GM21367 (cell line): ENCODE measurements around the gene ISG20L2.

ENCODE experiments used
- ATAC-seq: cut with Tn5 transposase; IDR thresholded peaks from one replicate; pipeline ENCODE4 v1.9.1; 2021; ENCODE audit not compliant: unreplicated experiment

The ISG20L2 gene

DNA sequence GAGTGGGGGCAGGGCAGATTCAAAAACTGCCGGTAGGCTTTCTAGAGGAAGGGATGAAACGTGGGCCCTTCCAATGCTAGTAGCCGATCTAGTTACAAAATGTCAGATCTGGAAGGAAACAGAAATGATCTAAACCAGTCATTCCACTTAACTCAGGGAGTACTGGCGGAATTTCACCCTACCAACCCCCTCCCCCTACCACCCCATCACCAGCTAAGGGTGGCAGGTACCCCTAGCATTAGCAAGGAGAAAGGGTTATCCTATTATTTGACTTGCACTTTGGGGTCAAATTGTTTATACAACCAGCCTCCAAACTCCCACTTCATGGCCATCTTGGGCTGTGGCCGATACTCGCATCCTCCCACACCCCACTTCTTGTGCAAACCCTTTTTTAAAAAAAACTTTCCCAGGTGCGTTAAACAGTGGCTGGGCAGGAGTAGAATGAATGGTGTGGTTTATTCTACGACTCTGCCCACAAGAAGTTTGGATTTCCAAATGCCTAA is 13.0 kb upstream of the ISG20L2 start:
- no peak for ATAC-seq

DNA sequence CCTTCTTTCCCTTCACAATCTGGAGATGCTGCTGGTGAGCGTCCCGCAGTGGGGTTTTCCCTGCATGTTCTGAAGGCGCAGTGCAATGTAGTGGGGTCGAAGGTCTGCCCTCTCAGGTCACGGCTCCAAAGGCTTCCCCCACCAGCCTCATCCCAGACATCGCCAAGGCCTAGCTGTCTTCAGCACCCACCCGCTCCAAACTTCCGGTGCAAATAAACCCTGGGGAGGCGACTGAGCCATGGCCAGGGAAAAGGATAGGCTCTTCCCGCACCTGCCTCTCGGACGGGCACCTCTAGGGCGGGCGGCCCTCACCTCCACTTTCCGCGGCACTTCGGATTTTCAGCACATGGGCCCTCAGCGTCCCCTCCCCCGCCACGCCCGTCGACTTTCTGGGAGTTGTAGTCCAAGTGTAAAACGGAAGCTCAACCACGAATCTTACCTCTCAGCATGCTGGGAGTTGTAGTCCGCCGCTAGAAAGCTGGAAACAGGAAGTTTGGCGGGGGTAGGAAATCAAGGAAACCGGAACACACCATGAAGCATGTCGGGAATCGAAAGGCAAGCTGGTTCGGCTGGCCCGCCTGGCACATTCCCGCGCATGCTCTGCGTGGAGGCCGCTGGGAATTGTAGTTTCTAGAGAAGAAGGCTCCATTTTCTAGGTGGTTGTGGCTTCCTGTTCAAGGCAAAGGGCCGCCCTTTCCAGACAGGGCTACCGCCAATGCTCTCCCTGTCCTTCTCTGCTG is 12.3 kb upstream of the ISG20L2 start, which contains the start of gene MRPL24:
Gene MRPL24, minus strand, starts transcription at position 348 of the 740 bp plus-strand sequence. CDS start 2,384 bp downstream, outside the sequence.
- ATAC-seq, result peak; percentile 71

DNA sequence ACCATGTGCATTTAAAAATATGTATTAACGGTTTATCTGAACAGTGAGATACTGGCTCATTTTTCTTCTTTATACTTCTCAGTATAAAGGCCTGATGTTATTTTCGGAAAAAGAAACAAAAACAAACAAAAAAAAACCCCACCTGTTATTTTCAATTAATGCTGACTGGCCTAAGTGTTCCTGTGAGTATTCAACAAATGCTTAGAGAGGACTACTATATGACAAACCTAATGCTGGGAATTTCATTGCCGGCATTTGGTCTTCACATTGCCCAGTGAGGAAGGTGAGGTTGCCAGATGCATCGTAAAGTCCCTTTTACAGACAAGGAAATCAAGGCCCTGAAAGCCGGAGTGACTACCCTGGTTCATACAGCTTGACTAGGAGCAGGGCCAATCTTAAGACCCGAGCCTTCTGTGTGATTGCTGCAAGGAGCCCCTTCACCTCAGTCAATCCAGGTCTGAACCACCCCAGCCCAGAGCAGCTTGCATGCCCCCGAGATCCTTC is 11.7 kb upstream of the ISG20L2 start:
- ATAC-seq, result no peak

DNA sequence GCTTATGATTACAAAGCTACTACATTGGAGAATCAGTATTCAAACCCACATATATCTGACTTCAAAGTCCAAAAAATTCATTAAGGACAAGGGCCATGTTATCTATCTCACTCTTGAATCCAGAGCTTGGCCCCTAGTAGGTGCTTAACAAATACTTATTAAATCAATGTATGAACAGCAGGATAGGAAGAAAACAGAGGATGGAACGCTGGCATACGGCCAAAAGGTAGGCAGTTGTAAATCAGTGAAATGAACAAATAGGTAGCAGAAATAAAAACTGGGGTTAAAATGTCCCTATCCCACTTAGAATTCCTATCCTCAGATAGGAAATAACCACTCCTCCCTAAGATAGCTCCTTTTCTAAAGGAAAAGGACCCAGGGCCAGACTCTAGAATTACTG is 10.3 kb upstream of the ISG20L2 start:
- ATAC-seq, result no peak

DNA sequence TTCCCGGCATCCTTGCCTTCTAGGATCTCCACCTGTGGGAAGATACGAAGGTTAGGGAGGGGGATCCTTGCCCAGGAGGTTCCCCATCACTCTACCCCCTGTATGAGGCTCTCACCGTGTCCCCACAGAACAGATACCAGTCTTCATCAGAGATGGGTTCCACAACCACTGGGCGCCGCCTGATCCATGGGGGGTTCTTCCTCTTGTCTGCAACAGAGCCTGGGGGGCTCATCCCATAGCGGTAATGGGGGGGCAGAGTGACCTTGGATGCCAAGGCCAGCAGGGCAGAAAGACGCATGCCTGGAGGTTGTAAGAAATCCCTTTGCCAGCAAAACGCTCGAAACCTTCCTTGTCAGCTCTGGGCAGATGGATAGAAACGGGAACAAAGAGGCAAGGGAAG is 9.8 kb upstream of the ISG20L2 start:
- no peak for ATAC-seq

DNA sequence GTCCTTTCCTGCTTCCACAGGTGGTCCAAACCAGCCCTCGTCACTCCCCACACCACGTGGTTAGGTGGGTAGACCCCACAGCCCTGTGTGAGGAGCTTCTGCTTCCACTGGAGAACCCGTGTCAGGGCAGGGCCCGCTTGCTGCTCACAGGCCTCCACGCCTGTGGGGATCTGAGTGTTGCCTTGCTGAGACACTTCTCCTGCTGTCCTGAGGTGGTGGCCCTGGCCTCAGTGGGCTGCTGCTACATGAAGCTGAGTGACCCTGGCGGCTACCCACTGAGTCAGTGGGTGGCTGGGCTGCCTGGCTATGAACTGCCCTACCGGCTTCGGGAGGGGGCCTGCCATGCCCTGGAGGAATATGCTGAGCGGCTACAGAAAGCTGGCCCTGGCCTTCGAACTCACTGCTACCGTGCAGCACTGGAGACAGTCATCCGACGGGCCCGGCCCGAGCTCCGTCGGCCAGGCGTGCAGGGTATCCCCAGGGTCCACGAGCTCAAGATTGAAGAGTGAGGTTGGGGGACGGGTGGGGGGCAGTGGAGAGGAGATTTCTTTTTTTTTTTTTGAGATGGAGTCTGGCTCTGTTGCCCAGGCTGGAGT is 5.5 kb upstream of the ISG20L2 start:
- no peak for ATAC-seq

DNA sequence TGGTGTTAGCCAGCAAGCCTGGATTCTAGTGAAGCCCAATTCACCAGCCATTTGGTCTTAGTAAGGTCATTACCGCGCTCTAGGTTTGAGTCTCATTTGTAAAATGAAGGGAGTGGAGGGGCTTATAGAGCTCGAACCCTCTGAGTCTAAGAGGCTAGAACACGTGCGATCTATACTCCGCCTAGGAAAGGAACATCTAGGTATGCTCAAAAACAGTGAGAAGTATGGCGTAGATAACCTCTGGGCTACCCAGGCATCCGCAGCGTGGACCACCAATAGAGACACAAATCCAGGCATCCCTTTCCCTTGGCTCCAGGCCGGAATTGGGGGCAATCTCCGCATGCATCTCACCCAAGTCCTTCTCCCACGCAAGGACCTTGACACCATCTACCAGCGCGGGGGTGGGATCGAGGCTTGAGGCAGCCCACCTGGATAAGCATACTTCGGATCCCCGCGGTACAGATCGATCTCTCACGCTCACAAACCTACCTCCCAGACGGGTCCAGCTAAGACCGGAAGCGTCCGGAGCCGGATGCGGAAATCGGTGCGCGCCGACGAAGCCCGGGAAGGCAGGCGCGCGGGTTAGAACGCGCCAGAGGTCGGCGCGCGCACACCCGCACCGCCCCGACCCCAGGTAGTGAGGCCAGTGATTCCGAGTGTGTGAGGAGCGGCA is 504 bp downstream of the ISG20L2 start, which contains the start of gene METTL25B:
Gene METTL25B, plus strand, starts transcription at position 544 of the 673 bp plus-strand sequence. CDS start 636 bp downstream, outside the sequence.
- peak; percentile 41 for ATAC-seq

DNA sequence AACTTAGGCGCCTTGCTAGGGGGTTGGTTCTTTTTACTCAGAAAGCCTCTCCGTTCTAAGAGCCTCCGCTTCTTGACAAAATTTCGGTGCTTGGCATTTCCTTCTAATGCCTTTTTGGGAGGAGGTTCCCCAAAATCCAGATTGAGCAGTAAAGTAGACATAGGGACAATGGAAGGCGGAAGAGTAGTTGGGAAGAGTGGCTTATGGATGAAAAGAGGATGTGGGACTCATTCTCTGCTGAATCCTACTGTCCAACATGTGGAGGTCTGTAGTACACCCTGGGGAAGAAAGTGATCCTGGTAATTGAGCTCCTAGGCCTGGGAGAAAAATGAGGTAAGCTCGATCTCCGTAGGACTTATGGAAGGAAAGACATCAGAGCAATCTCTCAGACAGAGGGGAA is 1.1 kb downstream of the ISG20L2 start:
- no peak for ATAC-seq

DNA sequence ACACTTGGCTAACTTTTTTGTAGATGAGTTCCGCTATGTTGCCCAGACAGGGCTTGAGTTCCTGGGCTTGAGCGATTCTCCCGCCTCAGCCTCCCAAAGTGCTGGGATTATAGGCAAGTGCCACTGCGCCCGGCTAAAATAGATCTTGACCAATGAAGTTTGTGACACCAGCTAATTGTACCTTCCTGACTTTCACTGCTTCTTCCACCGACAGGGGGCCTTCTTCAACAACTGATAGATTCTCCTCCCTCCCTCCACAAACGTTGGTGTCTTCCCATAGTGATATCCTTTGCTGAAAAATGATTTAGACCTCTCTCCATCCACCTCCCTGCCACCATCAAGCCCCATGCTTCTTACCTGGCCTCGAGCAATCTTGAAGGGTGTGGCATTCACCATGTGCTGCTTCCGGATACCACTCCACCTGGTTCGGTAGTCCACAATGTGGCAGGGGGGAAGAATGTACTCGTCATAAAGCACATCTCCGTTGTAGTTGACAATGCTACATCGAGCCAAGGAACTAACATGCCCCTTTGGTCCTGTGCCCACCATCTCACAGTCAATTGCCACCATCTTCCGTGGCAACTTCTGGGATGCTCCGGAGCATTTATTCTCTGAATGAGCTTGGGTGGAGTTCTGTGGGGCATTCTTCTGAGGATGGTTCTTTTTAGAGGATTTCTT is 1.9 kb downstream of the ISG20L2 start:
- ATAC-seq, result no peak

DNA sequence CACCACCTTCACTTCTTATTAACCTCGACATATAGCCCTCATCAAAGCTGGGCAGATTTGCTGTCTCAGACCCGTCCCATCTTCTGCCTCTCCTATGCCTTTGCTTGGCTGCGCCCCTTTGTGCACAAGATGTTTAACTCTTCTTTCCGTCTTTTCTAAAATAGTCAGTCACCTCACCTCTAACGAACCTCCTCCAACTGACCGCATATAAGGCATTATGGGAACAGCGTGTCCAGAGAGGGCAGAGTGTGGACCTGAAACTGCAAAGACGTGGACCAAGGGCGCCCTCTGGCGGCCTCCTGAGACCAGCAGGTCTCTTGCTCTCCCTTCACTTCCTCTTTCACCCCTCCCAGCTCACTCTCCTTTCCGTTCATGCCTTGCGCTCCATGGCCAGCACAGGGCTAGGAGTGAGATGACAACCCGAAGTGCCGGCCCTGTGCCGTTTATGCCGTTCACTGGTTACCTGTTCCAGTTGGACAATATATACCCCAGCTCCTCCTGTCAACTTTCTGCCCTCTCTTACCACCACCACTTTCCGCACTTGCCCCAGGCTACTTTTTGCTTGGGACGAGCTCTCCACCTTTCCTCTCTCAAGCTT is 2.8 kb downstream of the ISG20L2 start:
- no peak for ATAC-seq

DNA sequence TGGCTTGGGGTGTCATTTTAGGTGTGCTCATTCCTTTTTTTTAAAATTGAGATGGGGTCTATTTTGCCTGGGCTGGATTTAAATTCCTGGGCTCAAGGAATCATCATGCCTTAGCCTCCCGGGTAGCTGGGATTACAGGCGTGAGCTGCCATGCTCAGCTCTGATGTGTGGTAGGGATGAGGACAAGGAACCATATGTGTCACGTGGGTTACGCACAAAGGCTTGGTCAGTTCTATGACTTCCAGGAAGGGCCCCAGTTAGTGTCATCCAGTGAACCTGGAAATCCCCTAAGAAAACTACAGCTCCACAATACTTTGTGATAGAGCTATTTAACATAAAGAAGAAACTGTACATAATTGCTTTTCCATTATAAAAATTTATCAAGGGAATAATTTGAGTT is 7.0 kb downstream of the ISG20L2 start:
- ATAC-seq, result no peak

DNA sequence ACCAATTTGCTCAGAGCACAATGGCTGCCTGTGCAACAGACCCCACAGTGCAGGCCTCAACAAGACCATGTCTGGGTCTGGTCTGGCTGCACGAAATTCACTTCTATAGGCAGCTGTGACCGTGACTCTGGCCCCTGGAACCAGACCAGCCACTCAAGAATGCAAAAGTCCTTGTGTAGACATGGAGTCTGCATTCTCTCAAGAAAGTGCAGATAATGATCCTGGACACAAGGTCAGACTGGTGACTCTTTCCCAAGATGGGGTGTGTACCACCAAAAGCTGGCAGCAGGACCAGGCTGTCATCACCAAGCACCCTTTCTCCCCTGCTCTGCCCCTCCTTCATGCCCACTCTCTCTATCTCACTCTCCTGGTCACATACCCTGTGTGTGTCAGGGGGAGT is 7.4 kb downstream of the ISG20L2 start:
- no peak for ATAC-seq

DNA sequence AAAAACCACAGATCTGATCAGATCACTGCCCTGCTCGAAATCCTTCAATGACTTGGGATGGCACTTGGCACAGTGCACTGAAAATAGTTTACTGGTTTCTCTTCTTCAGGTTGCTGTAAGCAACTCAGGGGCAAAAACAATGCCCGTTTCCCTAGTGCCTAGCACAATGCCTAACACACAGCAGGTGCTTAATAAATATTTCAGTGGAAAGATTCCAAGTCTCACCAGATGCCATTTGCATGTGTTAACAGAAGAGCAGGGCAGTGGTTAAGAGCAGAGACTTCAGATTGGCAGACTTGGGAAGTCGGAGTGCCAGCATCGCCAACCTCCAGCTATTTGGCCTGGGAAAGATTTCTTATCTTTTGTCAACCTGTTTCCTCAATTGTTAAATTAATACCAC is 11.2 kb downstream of the ISG20L2 start:
- no peak for ATAC-seq

DNA sequence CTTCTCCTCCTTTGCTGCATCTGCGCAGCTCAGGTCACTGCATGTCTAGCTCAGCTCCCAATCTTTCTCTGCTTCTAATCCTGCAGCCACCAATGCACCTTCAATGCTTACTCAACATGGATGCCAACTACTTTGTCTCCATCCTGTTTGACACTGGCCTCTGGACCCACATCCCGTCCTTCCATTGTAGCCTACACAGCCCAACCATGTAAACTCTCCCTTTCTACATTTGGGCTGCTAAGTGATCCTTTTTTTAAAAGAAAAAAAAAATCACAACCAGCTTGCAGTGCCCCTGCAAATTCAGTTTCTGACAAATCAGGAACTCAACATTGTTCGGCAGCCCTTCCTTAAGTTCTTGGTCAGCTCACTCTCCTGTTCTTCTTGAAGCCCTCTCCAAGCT is 13.7 kb downstream of the ISG20L2 start:
- ATAC-seq, result no peak

DNA sequence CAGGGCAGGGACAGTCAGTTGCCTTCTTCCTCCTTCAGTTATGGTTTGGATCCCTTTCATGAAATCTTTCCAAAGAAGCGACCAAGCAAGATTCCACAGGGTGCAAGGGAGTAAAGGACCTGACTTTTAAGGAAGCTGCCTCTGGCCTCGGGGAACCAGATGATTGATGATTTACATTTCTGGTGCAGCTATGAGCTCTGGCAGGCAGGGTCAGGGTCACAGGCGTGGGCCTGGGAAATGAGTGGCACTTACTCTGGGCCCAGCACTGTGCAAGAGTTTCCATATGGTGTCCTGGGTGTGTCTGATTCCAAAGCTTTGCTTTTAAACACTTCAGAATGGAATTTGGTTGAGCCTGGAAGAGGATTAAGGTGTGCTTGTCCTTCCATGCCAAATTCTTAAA is 15.9 kb downstream of the ISG20L2 start:
- no peak for ATAC-seq

DNA sequence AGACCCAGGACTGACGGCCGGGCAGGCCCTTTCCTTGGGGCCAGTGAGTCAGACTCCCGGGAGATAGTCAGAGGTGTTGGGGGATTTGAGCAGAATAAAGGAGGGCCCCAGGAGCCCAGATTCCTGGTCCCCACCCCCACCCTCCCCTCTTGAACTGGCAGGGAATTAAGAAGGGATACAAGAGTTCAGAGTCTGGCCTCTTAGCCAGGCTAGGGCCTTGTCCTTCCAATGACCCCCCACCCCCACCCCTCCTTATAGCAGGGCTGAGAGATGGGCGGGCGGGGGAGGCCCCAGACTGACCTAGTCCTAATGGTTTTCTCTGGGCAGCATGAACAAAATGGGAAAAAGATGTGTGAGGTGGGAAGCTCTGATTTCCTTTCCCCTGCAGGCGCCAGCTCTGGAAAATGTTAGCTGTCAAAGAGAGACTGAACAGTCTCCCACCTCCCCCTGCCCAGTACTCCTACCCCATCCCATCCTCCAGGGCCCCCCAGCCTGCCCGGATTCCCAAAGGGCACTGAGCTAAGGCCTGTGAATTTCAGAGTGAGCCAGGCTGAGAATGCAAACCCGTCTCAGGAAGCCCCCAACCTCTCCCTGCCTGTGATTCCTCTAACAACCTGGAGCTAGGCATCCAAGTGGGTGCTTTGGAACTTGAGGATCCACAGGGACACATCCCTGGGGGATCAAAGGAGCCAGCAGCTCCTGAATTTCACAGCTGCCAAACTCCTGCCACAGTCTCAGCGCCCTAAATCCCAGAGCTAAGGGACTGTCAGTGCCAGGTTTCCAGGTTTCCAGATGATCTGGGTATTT is 17.4 kb downstream of the ISG20L2 start:
- ATAC-seq, result no peak

DNA sequence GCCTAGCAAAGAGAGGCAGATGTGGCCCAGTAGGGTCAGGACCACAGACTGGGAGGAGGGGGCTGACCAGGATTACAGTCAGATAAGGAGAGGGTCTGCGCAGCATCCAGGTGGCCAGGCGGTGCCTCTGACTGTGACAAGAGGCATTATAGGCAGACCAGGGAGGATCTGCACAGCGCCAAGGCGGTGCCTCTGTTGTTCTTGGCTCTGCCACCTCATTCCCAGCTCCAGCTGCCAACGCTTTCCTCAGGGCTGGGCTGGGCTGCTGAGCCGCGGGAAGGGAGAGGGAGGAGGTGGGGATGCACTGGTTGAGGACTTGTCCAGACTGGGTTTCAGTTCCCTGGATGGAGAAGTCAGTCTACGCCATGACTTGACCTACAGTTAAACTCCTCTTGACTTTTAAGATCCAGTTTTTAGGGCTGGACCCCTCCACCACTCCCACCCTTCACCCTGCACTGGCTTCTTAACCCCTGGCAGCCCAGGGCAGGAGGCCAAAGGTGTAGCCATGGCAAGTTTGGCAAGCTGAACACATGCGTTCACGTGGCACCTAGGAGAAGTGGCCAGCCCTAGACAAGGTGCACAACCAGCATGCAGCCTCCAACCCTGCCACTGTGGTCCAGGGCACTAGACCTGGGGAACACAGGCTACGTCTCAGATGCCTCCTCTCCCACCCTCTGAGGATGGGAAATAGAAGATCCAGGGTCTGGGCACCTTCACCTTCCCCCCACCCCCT is 18.6 kb downstream of the ISG20L2 start:
- no peak for ATAC-seq

DNA sequence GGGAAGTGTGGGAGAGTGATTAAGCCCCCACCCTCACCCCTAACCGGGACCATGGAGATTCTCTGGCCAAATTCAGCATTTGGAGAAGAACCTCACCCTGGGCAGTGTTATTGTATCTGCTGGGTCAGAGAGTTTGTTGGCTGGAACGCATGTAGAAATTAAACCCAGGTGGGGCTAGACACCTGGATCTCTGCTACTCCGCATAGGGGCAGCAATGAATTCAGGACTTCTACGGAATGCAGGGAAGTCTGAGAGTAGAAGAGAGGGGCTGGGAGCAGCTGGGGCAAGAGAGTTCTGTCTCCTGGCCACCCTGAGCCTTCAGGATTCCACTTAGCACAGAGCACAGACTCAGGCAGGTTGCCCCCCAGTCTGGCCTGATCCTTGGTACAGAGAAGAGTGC is 19.5 kb downstream of the ISG20L2 start:
- ATAC-seq, result no peak

DNA sequence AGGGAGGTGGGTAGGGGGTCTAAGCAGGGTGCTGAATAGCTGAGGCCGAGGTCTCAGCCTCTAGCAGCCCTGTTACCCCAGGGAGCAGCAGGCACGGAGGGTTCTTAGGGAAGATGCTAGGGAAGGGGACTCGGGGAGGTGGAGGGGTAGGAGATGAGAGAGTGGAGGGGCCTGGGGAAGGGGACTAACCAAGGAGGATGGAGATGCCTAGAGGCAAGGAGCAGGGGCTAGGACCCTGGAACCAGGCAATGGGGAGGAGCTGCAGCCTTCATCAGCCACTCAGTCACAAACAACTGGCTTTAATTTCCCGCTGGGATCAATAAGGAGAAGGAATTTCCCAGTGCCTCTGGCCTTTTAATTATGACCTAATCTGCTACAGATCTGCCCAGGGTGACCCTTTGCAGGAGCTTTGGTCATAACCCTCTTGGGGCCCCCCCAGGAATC is 20.3 kb downstream of the ISG20L2 start:
- ATAC-seq, result no peak
